Activated CD8-positive, alpha-beta memory T cell treated with anti-CD3 and anti-CD28 coated beads, Interleukin-2, amount 50 U/mL, for 4 hours (primary cell): Measurements from ENCODE around the gene CCL26.
"Not testable (repeated sequence)": the region's sequence is repeated elsewhere in the genome, so short reads cannot be mapped to it uniquely, and the experiment has no call there.

Experiments used
- DNase-seq: peaks from one replicate; pipeline ENCODE4 v3.0.0-alpha.2; 2020

CCL26 gene

DNA sequence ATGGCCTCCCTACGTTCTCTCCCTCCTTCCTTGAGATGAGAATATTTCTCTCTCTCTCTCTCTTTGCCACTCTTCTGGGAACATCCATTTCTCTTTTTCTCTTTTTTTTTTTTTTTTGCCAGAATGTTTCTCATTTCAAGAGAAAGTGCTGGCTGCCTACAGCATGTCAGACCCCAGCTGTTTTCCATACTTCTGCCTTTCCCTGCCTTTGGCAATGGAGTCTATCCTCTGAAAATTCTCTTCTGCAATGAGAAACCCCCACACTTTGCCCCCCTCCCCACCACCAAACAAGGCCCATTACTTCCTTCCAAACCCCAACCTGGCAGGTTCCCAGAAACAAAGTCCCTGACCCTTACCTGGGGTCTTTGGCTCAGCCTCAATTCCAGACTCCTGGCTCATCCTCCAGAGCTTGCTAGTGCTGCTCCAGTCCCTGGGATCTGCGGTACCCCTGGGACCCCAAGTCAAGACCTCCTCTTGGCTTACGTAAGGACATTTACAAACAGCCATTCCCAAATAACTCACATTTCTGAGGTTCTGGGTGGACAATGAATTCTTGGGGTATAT is 17.4 kb upstream of the CCL26 start:
- DNase-seq: no peak

DNA sequence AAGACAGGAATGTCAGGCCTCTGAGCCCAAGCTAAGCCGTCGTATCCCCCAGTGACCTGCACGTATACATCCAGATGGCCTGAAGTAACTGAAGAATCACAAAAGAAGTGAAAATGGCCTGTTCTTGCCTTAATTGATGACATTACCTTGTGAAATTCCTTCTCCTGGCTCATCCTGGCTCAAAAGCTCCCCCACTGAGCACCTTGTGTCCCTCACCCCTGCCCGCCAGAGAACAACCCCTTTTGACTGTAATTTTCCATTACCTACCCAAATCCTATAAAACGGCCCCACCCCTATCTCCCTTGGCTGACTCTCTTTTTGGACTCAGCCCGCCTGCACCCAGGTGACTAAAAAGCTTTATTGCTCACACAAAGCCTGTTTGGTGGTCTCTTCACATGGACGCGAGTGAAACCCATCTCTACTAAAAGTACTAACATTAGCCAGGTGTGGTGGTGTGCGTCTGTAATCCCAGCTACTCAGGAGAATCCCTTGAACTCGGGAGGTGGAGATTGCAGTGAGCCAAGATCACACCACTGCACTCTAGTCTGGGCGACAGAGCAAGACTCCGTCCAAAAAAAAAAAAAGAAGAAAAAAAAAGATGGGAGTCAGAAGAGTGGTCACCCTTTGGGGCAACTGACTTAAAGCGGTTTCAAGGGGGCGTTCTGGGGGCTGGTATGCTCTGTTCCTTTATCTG is 16.3 kb upstream of the CCL26 start:
- DNase-seq: not testable (repeated sequence)

- not testable (repeated sequence) for DNase-seq
Observed at GRCh38 chr7:75783058-75783457, 11.0 kb upstream of the CCL26 start.

GRCh38 chr7:75780647-75781273 is 8.7 kb upstream of the CCL26 start:
- not testable (repeated sequence) for DNase-seq

GRCh38 chr7:75779516-75779915 is 7.5 kb upstream of the CCL26 start:
- DNase-seq: not testable (repeated sequence)

- DNase-seq: not testable (repeated sequence)
Observed at GRCh38 chr7:75779035-75779434, 7.0 kb upstream of the CCL26 start.

DNA sequence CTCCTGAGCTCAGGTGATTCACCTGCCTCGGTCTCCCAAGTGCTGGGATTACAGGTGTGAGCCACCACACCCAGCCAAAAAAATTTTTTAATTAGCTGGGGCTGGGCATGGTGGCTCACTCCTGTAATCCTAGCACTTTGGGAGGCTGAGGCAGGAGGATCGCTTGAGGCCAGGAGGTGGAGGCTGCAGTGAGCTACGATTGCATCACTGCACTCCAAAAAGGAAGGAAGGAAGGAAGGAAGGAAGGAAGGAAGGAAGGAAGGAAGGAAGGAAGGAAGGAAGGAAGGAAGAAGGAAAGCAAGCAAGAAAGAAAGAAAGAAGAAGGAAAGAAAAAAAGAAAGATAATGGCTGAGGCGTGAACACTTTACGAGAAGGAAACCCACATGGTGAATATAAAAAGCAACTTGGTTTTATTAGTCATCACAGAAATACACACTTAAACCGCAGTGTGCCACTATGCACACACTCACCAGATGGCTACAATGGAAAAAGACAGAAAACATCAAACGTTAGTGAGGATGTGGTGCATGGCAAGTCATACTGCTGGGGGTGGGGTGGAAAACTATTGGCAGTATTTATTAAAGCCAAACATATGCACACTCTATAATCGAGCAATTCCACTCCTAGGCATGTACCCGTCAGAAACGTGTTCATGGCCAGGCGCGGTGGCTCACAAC is 4.4 kb upstream of the CCL26 start:
- DNase-seq: peak; percentile 57

DNA sequence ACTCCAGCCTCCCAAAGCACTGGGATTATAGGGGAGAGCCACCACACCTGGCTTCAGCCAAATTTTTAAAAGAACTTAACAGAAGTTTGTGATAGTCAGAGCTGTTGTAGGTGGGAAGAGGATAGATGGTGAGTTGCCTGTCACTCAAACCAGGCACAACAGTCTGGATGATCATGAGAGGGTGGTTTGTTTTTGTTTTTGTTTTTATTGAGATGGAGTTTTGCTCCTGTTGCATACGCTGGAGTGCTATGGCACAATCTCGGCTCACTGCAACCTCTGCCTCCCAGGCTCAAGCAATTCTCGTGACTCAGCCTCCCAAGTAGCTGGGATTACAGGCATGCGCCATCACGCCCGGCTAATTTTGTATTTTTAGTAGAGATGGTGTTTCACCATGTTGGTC is 1.9 kb upstream of the CCL26 start:
- DNase-seq: not testable (repeated sequence)

GRCh38 chr7:75771224-75771623 is 787 bp downstream of the CCL26 start:
- DNase-seq: no peak

DNA sequence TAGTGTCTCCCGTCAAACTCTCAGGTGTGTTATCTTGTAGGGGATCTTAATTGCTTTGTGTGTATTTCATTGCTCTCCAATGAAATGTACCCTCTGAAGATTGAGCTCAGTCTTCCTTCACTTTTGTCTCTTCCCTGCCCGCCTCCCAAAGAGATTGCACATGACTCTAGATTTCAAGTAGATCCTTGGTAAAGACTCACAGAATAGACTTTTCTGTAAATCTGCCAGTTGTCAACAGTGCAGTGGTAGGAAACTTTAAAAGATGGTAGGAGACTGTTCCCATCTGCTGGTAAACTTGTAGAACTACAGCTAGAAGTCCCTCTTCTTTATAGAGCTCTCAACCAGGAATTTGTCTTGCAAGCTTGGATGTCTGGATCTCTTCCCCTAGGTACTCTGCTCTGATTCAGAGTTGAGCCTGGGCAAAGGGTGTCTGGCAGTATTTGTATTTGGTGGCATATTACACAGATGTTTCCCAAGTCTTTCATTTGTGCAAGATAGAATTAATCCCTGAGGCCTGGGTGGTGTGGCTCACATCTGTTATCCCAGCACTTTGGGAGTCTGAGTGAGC is 9.6 kb downstream of the CCL26 start:
- DNase-seq: no peak

DNA sequence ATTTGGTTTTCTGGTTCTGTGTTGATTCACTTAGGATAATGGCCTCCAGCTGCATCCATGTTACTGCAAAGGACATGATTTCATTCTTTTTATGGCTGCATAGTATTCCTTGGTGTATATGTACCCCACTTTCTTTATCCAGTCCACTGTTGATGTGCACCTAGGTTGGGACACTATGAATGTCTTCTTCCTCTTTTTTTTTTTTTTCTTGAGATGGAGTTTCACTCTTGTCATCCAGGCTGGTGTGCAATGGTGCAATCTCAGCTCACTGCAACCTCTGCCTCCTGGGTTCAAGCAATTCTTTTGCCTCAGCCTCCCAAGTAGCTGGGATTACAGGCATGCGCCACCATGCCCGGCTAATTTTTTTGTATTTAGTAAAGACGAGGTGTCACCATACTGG is 10.2 kb downstream of the CCL26 start:
- DNase-seq: not testable (repeated sequence)

- DNase-seq: no peak
Observed at GRCh38 chr7:75758491-75758890, 13.5 kb downstream of the CCL26 start.

DNA sequence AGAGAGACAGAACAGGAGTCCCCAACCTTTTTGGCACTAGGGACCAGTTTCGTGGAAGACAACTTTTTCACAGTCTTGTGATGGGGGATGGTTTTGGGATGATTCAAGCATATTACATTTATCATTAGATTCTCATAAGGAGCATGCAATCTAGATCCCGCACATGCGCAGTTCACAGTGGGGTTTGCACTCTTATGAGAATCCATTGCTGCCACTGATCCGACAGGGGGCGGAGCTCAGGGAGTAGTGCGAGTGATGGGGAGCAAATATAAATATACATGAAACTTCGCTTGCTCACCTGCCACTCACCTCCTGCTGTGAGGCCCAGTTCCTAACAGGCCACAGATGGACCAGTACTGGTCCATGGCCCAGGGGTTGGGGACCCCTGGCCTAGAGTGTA is 14.2 kb downstream of the CCL26 start:
- DNase-seq: no peak

DNA sequence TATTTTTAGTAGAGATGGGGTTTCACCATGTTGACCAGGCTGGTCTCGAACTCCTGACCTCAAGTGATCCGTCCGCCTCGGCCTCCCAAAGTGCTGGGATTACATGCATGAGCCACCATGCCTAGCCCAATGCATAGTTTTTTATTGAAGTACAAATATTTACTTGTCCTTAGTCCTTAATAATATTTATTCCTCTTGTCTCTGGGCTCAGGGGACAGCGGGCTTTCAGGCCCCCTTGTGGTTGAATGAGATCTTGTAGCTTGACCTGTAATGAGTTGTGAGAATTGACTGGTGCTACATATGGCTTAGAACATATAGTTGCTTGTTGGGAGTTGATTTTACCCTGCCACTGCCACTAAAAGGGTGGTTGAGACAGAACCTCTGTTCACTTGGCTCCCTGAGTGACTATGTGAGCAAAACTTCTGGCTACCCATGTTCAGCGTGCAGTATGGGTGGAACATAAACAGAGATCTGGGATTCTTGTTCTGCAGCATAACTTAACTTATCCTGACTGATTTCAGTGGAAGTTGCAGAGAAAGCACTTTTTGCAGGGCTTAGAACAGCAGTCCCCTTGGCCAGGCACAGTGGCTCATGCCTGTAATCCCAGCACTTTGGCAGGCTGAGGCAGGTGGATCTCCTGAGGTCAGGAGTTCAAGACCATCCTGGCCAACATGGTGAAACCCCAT is 14.9 kb downstream of the CCL26 start:
- no peak for DNase-seq

- no peak for DNase-seq
Observed at GRCh38 chr7:75756206-75756990, 15.6 kb downstream of the CCL26 start.

GRCh38 chr7:75743455-75743859 is 28.6 kb downstream of the CCL26 start:
- no peak for DNase-seq

GRCh38 chr7:75740846-75741497 is 31.0 kb downstream of the CCL26 start:
- DNase-seq: no peak

GRCh38 chr7:75739796-75740672 is 32.0 kb downstream of the CCL26 start:
- DNase-seq: no peak

GRCh38 chr7:75738975-75739795 is 32.8 kb downstream of the CCL26 start:
- peak; percentile 99 for DNase-seq

DNA sequence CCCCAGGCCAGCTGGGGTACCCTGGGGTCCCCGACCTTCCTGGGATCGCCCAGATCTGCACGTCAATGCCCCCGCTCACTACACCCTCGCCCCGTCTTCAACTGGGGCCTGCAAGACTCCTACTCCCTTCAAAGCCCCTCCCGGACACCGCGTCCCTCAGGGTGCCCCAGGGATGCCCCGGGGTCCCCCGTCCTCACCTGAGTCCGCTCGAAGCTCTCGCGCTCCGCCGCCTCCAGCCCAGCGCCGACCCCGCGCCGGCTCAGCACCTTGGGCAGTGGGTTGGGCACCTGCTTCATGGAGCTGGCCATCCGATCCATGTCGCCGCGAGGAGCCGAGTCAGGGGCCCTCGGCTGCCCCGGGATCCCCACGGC is 33.4 kb downstream of the CCL26 start, which contains the start of gene HIP1:
Gene HIP1, minus strand, starts transcription at position 338 of the 371 bp plus-strand sequence. Its CDS starts 21 bp downstream, at position 317.
- DNase-seq: no peak
